GM12891 (cell line): ENCODE data around the gene FBXL17.

Experiments
- PAX5 ChIP-seq: IDR thresholded peaks from 2 replicates; pipeline ENCODE4 v1.6.1; 2011; ENCODE audit warnings: low read length, moderate library complexity, mild to moderate bottlenecking; ENCODE audit not compliant: insufficient read depth, severe bottlenecking
- POLR2A ChIP-seq: IDR thresholded peaks from 2 replicates; pipeline ENCODE4 v1.6.1; 2011; ENCODE audit warnings: low read depth, low read length, control low read depth
- POLR2AphosphoS5 ChIP-seq: IDR thresholded peaks from 2 replicates; pipeline ENCODE4 v1.6.1; 2011; ENCODE audit warnings: low read depth, low read length, control low read depth
- POU2F2 ChIP-seq: IDR thresholded peaks from 2 replicates; pipeline ENCODE4 v1.6.1; 2011; ENCODE audit warnings: low read depth, mild to moderate bottlenecking, control low read depth, low read length, moderate library complexity
- SPI1 ChIP-seq: IDR thresholded peaks from 2 replicates; pipeline ENCODE4 v1.6.1; 2011; ENCODE audit warnings: low read depth, low read length, control low read depth
- TAF1 ChIP-seq: IDR thresholded peaks from 2 replicates; pipeline ENCODE4 v1.6.1; 2011; ENCODE audit warnings: low read depth, low read length, control low read depth

DNA sequence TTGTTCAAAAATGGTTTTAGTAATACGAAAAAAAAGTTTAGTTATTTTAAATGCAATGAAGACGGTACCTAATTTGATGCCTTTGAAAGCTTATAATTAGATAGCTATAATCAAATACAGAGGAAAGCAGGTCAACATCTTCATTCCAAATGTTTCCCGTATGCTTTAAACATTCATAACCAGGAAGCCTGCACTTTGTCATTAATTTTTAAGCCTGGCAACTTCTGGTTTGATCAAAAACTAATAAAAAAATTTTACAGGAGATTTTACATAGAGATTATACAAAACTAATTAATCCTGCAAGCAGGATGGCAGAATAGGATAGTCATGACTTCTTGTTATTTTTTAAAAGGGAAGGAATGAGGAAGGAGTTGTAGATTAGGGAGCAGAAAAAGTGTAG is 353.0 kb downstream of the FBXL17 start:
- TF ChIP-seq SPI1 = no peak
- TF ChIP-seq POLR2AphosphoS5 = no peak
- TF ChIP-seq POLR2A = no peak
- no peak for TF ChIP-seq TAF1
- TF ChIP-seq POU2F2 = no peak
- TF ChIP-seq PAX5 = no peak
